Measurements from ENCODE around the gene HES7.
"Not testable (repeated sequence)": the region's sequence is repeated elsewhere in the genome, so short reads cannot be mapped to it uniquely, and the experiment has no call there.

DNA sequence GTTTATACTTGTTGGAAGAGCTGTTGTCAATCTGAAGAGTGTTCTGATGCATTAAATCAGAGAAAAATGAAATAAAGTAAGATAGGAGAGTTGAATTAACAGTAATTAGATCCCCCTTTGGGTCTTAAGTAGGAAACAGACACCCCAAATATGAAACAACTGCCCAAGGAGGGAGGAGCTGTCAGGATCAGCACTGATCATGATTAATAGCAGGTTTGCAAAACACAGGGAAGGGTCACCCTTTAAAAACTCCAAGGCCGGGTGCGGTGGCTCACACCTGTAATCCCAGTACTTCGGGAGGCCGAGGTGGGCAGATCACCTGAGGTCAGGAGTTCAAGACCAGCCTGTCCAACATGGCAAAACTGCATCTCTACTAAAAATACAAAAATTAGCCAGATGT lies 16.9 kb downstream of the HES7 start:
- TF ChIP-seq ZFP30 (CRISPR knock-in tag; IDR thresholded peaks at IDR 0.05); TOX (CRISPR knock-in tag; IDR thresholded peaks at IDR 0.05; ENCODE audit: borderline replicate concordance); PPARA (CRISPR knock-in tag; IDR thresholded peaks at IDR 0.05; ENCODE audit: borderline replicate concordance); ZC3H10 (CRISPR knock-in tag; IDR thresholded peaks at IDR 0.05); CSDC2 (CRISPR knock-in tag; IDR thresholded peaks at IDR 0.05); ZNF8 (CRISPR knock-in tag; IDR thresholded peaks at IDR 0.05): not testable (repeated sequence)
- TF ChIP-seq, protein P1, sequence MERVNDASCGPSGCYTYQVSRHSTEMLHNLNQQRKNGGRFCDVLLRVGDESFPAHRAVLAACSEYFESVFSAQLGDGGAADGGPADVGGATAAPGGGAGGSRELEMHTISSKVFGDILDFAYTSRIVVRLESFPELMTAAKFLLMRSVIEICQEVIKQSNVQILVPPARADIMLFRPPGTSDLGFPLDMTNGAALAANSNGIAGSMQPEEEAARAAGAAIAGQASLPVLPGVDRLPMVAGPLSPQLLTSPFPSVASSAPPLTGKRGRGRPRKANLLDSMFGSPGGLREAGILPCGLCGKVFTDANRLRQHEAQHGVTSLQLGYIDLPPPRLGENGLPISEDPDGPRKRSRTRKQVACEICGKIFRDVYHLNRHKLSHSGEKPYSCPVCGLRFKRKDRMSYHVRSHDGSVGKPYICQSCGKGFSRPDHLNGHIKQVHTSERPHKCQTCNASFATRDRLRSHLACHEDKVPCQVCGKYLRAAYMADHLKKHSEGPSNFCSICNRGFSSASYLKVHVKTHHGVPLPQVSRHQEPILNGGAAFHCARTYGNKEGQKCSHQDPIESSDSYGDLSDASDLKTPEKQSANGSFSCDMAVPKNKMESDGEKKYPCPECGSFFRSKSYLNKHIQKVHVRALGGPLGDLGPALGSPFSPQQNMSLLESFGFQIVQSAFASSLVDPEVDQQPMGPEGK (CRISPR knock-in tag; IDR thresholded peaks at IDR 0.05; ENCODE audit: borderline replicate concordance) = not testable (repeated sequence)
- TF ChIP-seq, protein P2, sequence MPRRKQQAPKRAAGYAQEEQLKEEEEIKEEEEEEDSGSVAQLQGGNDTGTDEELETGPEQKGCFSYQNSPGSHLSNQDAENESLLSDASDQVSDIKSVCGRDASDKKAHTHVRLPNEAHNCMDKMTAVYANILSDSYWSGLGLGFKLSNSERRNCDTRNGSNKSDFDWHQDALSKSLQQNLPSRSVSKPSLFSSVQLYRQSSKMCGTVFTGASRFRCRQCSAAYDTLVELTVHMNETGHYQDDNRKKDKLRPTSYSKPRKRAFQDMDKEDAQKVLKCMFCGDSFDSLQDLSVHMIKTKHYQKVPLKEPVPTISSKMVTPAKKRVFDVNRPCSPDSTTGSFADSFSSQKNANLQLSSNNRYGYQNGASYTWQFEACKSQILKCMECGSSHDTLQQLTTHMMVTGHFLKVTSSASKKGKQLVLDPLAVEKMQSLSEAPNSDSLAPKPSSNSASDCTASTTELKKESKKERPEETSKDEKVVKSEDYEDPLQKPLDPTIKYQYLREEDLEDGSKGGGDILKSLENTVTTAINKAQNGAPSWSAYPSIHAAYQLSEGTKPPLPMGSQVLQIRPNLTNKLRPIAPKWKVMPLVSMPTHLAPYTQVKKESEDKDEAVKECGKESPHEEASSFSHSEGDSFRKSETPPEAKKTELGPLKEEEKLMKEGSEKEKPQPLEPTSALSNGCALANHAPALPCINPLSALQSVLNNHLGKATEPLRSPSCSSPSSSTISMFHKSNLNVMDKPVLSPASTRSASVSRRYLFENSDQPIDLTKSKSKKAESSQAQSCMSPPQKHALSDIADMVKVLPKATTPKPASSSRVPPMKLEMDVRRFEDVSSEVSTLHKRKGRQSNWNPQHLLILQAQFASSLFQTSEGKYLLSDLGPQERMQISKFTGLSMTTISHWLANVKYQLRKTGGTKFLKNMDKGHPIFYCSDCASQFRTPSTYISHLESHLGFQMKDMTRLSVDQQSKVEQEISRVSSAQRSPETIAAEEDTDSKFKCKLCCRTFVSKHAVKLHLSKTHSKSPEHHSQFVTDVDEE (CRISPR knock-in tag; IDR thresholded peaks at IDR 0.05) = not testable (repeated sequence)
